PC-9 (cell line): Measurements from ENCODE around the gene ZCCHC14. TPM values are rescaled to one million over a fixed set of nuclear protein-coding genes. Genes with fewer than 3 reads are reported as not detected.
"Not testable (repeated sequence)": the region's sequence is repeated elsewhere in the genome, so short reads cannot be mapped to it uniquely, and the experiment has no call there.

Experiments used
- BruUV-seq: library from RNA; stranded (reverse); fragments of 400-500 nt; replicated peaks from 2 replicates; lab custom pipeline; 2021; lab: Mats Ljungman, UMichigan
- CTCF ChIA-PET: fragments of 300-600 bp; sonication (Branson Sonifier 250); formaldehyde crosslinking; loops from one replicate; lab custom pipeline; 2022; ENCODE audit warnings: antibody characterized with exemption; lab: Charles Lee
- POLR2A ChIA-PET: fragments of 300-600 bp; sonication (Branson Sonifier 250); formaldehyde crosslinking; loops from one replicate; lab custom pipeline; 2022; ENCODE audit warnings: antibody characterized with exemption; ENCODE audit not compliant: unreplicated experiment; lab: Charles Lee
- DNase-seq, 2 experiments: peaks; one replicate each; pipeline versions ENCODE4 v3.0.0 to v3.0.0-alpha.2; 2015 to 2022; ENCODE audit warnings: mixed read lengths in 1 of 2
- H2AFZ ChIP-seq: fragments of 200-600 bp; sonication (generic); 2 replicates; pipeline ENCODE4 v1.8.1; 2017; ENCODE audit warnings: antibody characterized with exemption
- H3F3A ChIP-seq: fragments of 200-600 bp; sonication (generic); 2 replicates; pipeline ENCODE4 v1.8.1; 2017; ENCODE audit warnings: antibody characterized with exemption, mild to moderate bottlenecking, low read depth; ENCODE audit not compliant: insufficient read depth
- H3K27ac ChIP-seq: fragments of 200-600 bp; sonication (generic); 2 replicates; pipeline ENCODE4 v1.6.1; 2016; ENCODE audit warnings: mixed run types
- H3K27me3 ChIP-seq: fragments of 200-600 bp; sonication (generic); 2 replicates; pipeline ENCODE4 v1.6.1; 2016; ENCODE audit warnings: low read depth, mixed run types; ENCODE audit not compliant: insufficient read depth
- H3K36me3 ChIP-seq: fragments of 200-600 bp; sonication (generic); 2 replicates; pipeline ENCODE4 v1.6.1; 2016; ENCODE audit warnings: low read depth, mixed run types
- H3K4me1 ChIP-seq: fragments of 200-600 bp; sonication (generic); replicated peaks from 2 replicates; pipeline ENCODE4 v1.6.1; 2016; ENCODE audit warnings: mixed run types; ENCODE audit not compliant: insufficient read depth
- H3K4me2 ChIP-seq: fragments of 200-600 bp; sonication (generic); 2 replicates; pipeline ENCODE4 v1.6.1; 2017; ENCODE audit warnings: mixed run types
- H3K4me3 ChIP-seq: fragments of 200-600 bp; sonication (generic); 2 replicates; pipeline ENCODE4 v1.6.1; 2016; ENCODE audit warnings: mixed run types
- H3K79me2 ChIP-seq: fragments of 200-600 bp; sonication (generic); 2 replicates; pipeline ENCODE4 v1.6.1; 2017; ENCODE audit warnings: low read depth, mixed run types
- H3K9me2 ChIP-seq: fragments of 200-600 bp; sonication (generic); 2 replicates; pipeline ENCODE4 v1.8.1; 2017; ENCODE audit warnings: mild to moderate bottlenecking; ENCODE audit not compliant: insufficient read depth
- H3K9me3 ChIP-seq: fragments of 200-600 bp; sonication (generic); 2 replicates; pipeline ENCODE4 v1.8.1; 2016; ENCODE audit warnings: low read depth; ENCODE audit not compliant: insufficient read depth
- H4K20me1 ChIP-seq: fragments of 200-600 bp; sonication (generic); 2 replicates; pipeline ENCODE4 v1.8.1; 2017; ENCODE audit not compliant: insufficient read depth
- CTCF ChIP-seq: fragments of 200-600 bp; sonication (generic); conservative IDR thresholded peaks from 2 replicates; pipeline ENCODE4 v1.6.1; 2017; ENCODE audit warnings: mixed run types, antibody characterized with exemption, mild to moderate bottlenecking, moderate library complexity
- EZH2 ChIP-seq: fragments of 200-600 bp; sonication (generic); IDR thresholded peaks from 2 replicates; pipeline ENCODE4 v1.8.0; 2017; ENCODE audit warnings: antibody characterized with exemption, low read depth
- intact Hi-C: fragments of 100-400 bp; cut with micrococcal nuclease; formaldehyde crosslinking; loops from one replicate; pipeline ENCODE4 v1.10.0; 2022; ENCODE audit not compliant: unreplicated experiment
- total RNA-seq: library from RNA; stranded (reverse); gene quantifications from 2 replicates; pipeline ENCODE4 v1.2.3, GENCODE V29; 2021

The ZCCHC14 gene
- total RNA-seq, 1 experiment from 2014 or later = 17.9 TPM

DNA sequence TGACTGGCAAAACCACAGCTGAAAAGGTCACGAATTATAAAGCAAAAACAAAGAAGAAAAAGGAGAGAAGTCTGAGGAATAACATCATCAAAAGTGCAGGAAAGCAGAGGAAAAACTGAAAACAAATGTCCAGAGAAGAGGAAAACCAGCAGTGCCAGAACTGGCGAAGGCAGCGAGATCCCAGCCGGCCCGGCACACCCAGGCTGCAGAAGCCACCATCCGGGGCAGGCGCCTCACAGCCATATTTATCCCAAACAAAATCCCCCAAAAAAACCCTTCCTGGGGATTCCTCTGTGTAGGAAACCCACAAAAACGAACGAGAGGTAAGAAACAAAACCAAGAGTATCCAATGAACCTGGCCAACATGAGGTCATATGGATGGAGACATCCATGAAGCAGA lies 10.6 kb downstream of the ZCCHC14 start:
- H3K4me1 ChIP-seq = peaks cover 13% of the 10 kb centered on the region
- H4K20me1 ChIP-seq = peaks cover 16% of the 10 kb centered on the region
- H3K36me3 ChIP-seq = no peaks in the 10 kb centered on the region
- no peaks in the 10 kb centered on the region for H3K9me2 ChIP-seq
- ChIA-PET CTCF (no interaction called here), POLR2A (no interaction called here)
- H3K9me3 ChIP-seq = no peaks in the 10 kb centered on the region
- H2AFZ ChIP-seq = no peak overlapping the region
- no peaks in the 10 kb centered on the region for H3F3A ChIP-seq
- no peak for TF ChIP-seq EZH2
- TF ChIP-seq CTCF = no peak
- no peak overlapping the region for H3K27ac ChIP-seq
- H3K4me3 ChIP-seq = no peak overlapping the region
- no peak for DNase-seq
- BruUV-seq = no TSS peak
- intact Hi-C loops = no loop called here
- no peaks in the 10 kb centered on the region for H3K27me3 ChIP-seq
- peaks cover 25% of the 10 kb centered on the region for H3K79me2 ChIP-seq
- H3K4me2 ChIP-seq = no peak overlapping the region

- CTCF ChIA-PET, intact Hi-C loops, H3K27me3 ChIP-seq, POLR2A ChIA-PET, BruUV-seq, H3K36me3 ChIP-seq, H3K27ac ChIP-seq, H3K4me2 ChIP-seq, H3F3A ChIP-seq, H3K9me3 ChIP-seq, H2AFZ ChIP-seq, H3K9me2 ChIP-seq, H3K4me3 ChIP-seq, DNase-seq: not testable (repeated sequence)
- Histone ChIP-seq H4K20me1 (peaks cover 11% of the 10 kb centered on the region), H3K4me1 (peaks cover 12% of the 10 kb centered on the region), H3K79me2 (peaks cover 19% of the 10 kb centered on the region)
Measured at GRCh38 chr16:87481711-87482110, 11.1 kb downstream of the ZCCHC14 start.

DNA sequence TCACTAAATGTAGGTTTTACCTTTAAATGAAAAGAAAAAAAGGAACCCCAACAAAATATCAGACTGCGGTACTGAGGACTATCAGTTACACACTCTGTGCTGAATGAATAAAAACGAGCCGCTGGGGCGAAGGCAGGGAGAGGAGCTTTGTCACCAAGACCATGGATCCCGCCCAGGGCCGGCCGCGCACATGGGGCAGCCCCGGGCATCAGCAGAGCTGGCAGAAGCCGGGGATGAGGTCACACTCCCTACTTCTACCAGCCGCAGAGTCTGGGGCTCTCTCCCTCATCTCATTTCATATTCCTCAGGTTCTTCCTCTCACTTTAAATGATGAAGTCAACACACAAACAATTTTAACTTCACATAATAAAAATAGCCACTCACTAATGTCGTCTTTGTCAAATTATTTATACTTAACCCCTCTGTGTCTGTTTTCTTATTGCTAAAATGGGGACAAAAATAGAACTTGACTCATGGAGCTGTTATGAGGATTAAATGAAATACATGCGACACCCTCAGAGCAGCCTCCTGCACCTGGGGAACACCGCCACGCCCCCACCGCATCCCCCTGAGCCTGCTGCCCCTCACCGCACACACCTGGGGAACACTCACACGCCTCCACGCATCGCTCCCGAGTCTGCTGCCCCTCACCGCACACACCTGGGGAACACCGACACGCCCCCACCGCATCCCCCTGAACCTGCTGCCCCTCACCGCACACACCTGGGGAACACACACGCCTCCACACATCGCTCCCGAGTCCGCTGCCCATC lies 15.4 kb downstream of the ZCCHC14 start:
- CTCF ChIA-PET, H3K27ac ChIP-seq, BruUV-seq, H2AFZ ChIP-seq, H3F3A ChIP-seq, H3K9me3 ChIP-seq, H3K9me2 ChIP-seq, H3K4me3 ChIP-seq, H4K20me1 ChIP-seq, H3K4me1 ChIP-seq, DNase-seq, intact Hi-C loops, POLR2A ChIA-PET, H3K36me3 ChIP-seq, H3K4me2 ChIP-seq, H3K27me3 ChIP-seq: not testable (repeated sequence)
- peaks cover 16% of the 10 kb centered on the region; the same call in 1 of the 2 replicates for H3K79me2 ChIP-seq

DNA sequence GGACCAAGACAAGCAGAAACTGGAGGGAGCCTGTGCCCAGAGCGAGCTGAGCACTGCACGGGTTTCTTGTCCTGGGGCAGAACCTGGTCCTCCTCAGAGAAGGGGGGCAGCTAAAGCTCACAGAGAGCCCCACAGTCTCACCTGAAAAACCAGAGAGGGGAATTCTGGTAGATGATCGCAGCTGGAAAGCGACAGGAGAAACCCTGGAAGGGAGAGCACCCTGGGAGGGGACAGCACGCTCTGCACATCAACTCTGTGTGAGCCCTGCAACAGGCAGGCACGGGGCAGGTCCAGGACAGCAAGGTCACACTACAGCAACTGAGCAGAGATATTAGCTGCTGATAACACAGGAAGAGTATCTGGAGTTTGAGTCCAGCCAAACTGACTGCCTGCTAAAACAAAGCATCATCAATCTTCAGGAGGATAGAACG lies 18.2 kb downstream of the ZCCHC14 start:
- POLR2A ChIA-PET = no interaction called here
- H3K9me3 ChIP-seq = no peaks in the 10 kb centered on the region

More for the DNA sequence above, 18.2 kb downstream of the ZCCHC14 start:
- Histone ChIP-seq H2AFZ (no peak overlapping the region), H3K4me2 (no peak overlapping the region), H4K20me1 (peaks cover 29% of the 10 kb centered on the region), H3K79me2 (peaks cover 33% of the 10 kb centered on the region), H3K9me2 (no peaks in the 10 kb centered on the region), H3K27me3 (no peaks in the 10 kb centered on the region), H3F3A (no peaks in the 10 kb centered on the region), H3K4me3 (no peak overlapping the region), H3K27ac (no peak overlapping the region), H3K36me3 (no peaks in the 10 kb centered on the region), H3K4me1 (no peaks in the 10 kb centered on the region)
- CTCF ChIA-PET = no interaction called here
- DNase-seq = no peak
- BruUV-seq = no TSS peak
- TF ChIP-seq EZH2 = no peak
- no peak for TF ChIP-seq CTCF
- intact Hi-C loops = no loop called here
